MM.1S (cell line): Measurements from ENCODE around the gene CEACAM5.

Experiments used
- DNase-seq: peaks from one replicate; pipeline ENCODE4 v3.0.0-alpha.2; 2015
- H2AFZ ChIP-seq: fragments of 300-600 bp; sonication (generic); 2 replicates; pipeline ENCODE4 v1.6.0; 2016; ENCODE audit warnings: antibody characterized with exemption, low read length
- H3F3A ChIP-seq: fragments of 300-600 bp; sonication (generic); 2 replicates; pipeline ENCODE4 v1.6.1; 2016; ENCODE audit warnings: mild to moderate bottlenecking, antibody characterized with exemption, low read length, moderate library complexity, mixed read lengths; ENCODE audit not compliant: insufficient read depth
- H3K27ac ChIP-seq: fragments of 300-600 bp; sonication (generic); 2 replicates; pipeline ENCODE4 v1.5.1; 2016; ENCODE audit warnings: mild to moderate bottlenecking, low read length
- H3K27me3 ChIP-seq: fragments of 300-600 bp; sonication (generic); replicated peaks from 2 replicates; pipeline ENCODE4 v1.6.0; 2016; ENCODE audit warnings: low read length; ENCODE audit not compliant: insufficient read depth
- H3K36me3 ChIP-seq: fragments of 300-600 bp; sonication (generic); replicated peaks from 2 replicates; pipeline ENCODE4 v1.6.1; 2016; ENCODE audit warnings: mild to moderate bottlenecking, low read length, mixed read lengths; ENCODE audit not compliant: insufficient read depth
- H3K4me1 ChIP-seq: fragments of 300-600 bp; sonication (generic); 2 replicates; pipeline ENCODE4 v1.6.1; 2016; ENCODE audit warnings: low read length, mixed read lengths
- H3K4me2 ChIP-seq: fragments of 300-600 bp; sonication (generic); 2 replicates; pipeline ENCODE4 v1.6.0; 2016; ENCODE audit warnings: low read depth, low read length
- H3K4me3 ChIP-seq: fragments of 300-600 bp; sonication (generic); 2 replicates; pipeline ENCODE4 v1.5.1; 2016; ENCODE audit warnings: low read length, mixed read lengths
- H3K79me2 ChIP-seq: fragments of 300-600 bp; sonication (generic); 2 replicates; pipeline ENCODE4 v1.6.1; 2016; ENCODE audit warnings: mixed run types, low read length, mixed read lengths
- H3K9ac ChIP-seq: fragments of 300-600 bp; sonication (generic); 2 replicates; pipeline ENCODE4 v1.6.1; 2016; ENCODE audit warnings: low read length, mixed read lengths
- H3K9me2 ChIP-seq: fragments of 300-600 bp; sonication (generic); replicated peaks from 2 replicates; pipeline ENCODE4 v1.6.1; 2016; ENCODE audit warnings: mild to moderate bottlenecking, low read length, mixed read lengths; ENCODE audit not compliant: insufficient read depth
- H3K9me3 ChIP-seq: fragments of 300-600 bp; sonication (generic); replicated peaks from 2 replicates; pipeline ENCODE4 v1.6.1; 2016; ENCODE audit warnings: mild to moderate bottlenecking, low read length, mixed read lengths; ENCODE audit not compliant: insufficient read depth
- H4K20me1 ChIP-seq: fragments of 300-600 bp; sonication (generic); 2 replicates; pipeline ENCODE4 v1.6.1; 2016; ENCODE audit warnings: mild to moderate bottlenecking, low read length, moderate library complexity, mixed read lengths; ENCODE audit not compliant: insufficient read depth
- EZH2 ChIP-seq: fragments of 300-600 bp; sonication (generic); optimal IDR thresholded peaks from 2 replicates; pipeline ENCODE3; 2017; ENCODE audit warnings: low read depth, mild to moderate bottlenecking, antibody characterized with exemption, low read length, mixed read lengths
- EZH2phosphoT487 ChIP-seq: fragments of 300-600 bp; sonication (generic); IDR thresholded peaks from 2 replicates; pipeline ENCODE4 v1.6.1; 2018; ENCODE audit warnings: antibody characterized with exemption, low read length
- TF ChIP-seq, protein P1 (sequence below): fragments of 300-600 bp; sonication (generic); IDR thresholded peaks from 2 replicates; pipeline ENCODE4 v1.5.1; 2016; ENCODE audit warnings: antibody characterized with exemption, low read length, mixed read lengths

CEACAM5 gene

GRCh38 chr19:41694196-41694595 is 14.2 kb upstream of the CEACAM5 start:
- Histone ChIP-seq H3K36me3 (no peaks in the 10 kb centered on the region), H3K9me2 (no peaks in the 10 kb centered on the region), H3K27ac (no peak overlapping the region), H3K79me2 (no peaks in the 10 kb centered on the region), H3F3A (no peaks in the 10 kb centered on the region), H3K4me1 (no peaks in the 10 kb centered on the region), H3K27me3 (peaks cover 57% of the 10 kb centered on the region), H3K4me2 (no peak overlapping the region), H3K9me3 (no peaks in the 10 kb centered on the region), H4K20me1 (no peaks in the 10 kb centered on the region), H2AFZ (no peak overlapping the region), H3K4me3 (no peak overlapping the region), H3K9ac (no peak overlapping the region)
- no peak for DNase-seq
- TF ChIP-seq, protein P1, sequence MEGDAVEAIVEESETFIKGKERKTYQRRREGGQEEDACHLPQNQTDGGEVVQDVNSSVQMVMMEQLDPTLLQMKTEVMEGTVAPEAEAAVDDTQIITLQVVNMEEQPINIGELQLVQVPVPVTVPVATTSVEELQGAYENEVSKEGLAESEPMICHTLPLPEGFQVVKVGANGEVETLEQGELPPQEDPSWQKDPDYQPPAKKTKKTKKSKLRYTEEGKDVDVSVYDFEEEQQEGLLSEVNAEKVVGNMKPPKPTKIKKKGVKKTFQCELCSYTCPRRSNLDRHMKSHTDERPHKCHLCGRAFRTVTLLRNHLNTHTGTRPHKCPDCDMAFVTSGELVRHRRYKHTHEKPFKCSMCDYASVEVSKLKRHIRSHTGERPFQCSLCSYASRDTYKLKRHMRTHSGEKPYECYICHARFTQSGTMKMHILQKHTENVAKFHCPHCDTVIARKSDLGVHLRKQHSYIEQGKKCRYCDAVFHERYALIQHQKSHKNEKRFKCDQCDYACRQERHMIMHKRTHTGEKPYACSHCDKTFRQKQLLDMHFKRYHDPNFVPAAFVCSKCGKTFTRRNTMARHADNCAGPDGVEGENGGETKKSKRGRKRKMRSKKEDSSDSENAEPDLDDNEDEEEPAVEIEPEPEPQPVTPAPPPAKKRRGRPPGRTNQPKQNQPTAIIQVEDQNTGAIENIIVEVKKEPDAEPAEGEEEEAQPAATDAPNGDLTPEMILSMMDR = no peak
- TF ChIP-seq EZH2phosphoT487 (no peak), EZH2 (no peak)

DNA sequence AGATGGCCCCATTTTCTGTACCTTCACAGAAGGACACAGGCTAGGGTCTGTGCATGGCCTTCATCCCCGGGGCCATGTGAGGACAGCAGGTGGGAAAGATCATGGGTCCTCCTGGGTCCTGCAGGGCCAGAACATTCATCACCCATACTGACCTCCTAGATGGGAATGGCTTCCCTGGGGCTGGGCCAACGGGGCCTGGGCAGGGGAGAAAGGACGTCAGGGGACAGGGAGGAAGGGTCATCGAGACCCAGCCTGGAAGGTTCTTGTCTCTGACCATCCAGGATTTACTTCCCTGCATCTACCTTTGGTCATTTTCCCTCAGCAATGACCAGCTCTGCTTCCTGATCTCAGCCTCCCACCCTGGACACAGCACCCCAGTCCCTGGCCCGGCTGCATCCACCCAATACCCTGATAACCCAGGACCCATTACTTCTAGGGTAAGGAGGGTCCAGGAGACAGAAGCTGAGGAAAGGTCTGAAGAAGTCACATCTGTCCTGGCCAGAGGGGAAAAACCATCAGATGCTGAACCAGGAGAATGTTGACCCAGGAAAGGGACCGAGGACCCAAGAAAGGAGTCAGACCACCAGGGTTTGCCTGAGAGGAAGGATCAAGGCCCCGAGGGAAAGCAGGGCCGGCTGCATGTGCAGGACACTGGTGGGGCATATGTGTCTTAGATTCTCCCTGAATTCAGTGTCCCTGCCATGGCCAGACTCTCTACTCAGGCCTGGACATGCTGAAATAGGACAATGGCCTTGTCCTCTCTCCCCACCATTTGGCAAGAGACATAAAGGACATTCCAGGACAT is 13.4 kb upstream of the CEACAM5 start:
- Histone ChIP-seq H4K20me1 (no peaks in the 10 kb centered on the region), H3K36me3 (no peaks in the 10 kb centered on the region), H3K9me3 (no peaks in the 10 kb centered on the region), H3K27ac (no peak overlapping the region), H2AFZ (no peak overlapping the region), H3K79me2 (no peaks in the 10 kb centered on the region), H3K9ac (no peak overlapping the region), H3K27me3 (peaks cover 57% of the 10 kb centered on the region), H3K9me2 (no peaks in the 10 kb centered on the region), H3K4me2 (no peak overlapping the region), H3K4me1 (no peaks in the 10 kb centered on the region), H3K4me3 (no peak overlapping the region), H3F3A (no peaks in the 10 kb centered on the region)
- DNase-seq = no peak
- TF ChIP-seq, protein P1 = no peak
- TF ChIP-seq EZH2 = no peak

GRCh38 chr19:41695745-41696144 is 12.7 kb upstream of the CEACAM5 start:
- H3K9ac ChIP-seq = no peak overlapping the region
- H3K27me3 ChIP-seq = peaks cover 55% of the 10 kb centered on the region
- no peaks in the 10 kb centered on the region for H3K36me3 ChIP-seq
- no peaks in the 10 kb centered on the region for H4K20me1 ChIP-seq
- TF ChIP-seq EZH2 (no peak), EZH2phosphoT487 (no peak)
- TF ChIP-seq, protein P1 = no peak
- H3K4me1 ChIP-seq = no peaks in the 10 kb centered on the region
- H3K27ac ChIP-seq = no peak overlapping the region
- DNase-seq = no peak
- H3K9me3 ChIP-seq = no peaks in the 10 kb centered on the region
- H2AFZ ChIP-seq = no peak overlapping the region
- no peaks in the 10 kb centered on the region for H3F3A ChIP-seq
- H3K4me2 ChIP-seq = no peak overlapping the region
- no peak overlapping the region for H3K4me3 ChIP-seq
- H3K79me2 ChIP-seq = no peaks in the 10 kb centered on the region
- H3K9me2 ChIP-seq = no peaks in the 10 kb centered on the region
